IPS-18c (cell line): ENCODE results near the gene ARID4B.
"Not testable (repeated sequence)": the region's sequence is repeated elsewhere in the genome, so short reads cannot be mapped to it uniquely, and the experiment has no call there.

ENCODE experiments used
- H3K4me3 ChIP-seq: 2 replicates; pipeline ENCODE4 v1.7.0; 2013; ENCODE audit warnings: low read depth, mild to moderate bottlenecking, low read length, moderate library complexity; ENCODE audit not compliant: insufficient read depth
- H3K9me3 ChIP-seq: one replicate; pipeline ENCODE4 v1.6.1; 2013; ENCODE audit warnings: mild to moderate bottlenecking, low read length, moderate library complexity; ENCODE audit not compliant: control insufficient read depth, insufficient read depth

Gene ARID4B

DNA sequence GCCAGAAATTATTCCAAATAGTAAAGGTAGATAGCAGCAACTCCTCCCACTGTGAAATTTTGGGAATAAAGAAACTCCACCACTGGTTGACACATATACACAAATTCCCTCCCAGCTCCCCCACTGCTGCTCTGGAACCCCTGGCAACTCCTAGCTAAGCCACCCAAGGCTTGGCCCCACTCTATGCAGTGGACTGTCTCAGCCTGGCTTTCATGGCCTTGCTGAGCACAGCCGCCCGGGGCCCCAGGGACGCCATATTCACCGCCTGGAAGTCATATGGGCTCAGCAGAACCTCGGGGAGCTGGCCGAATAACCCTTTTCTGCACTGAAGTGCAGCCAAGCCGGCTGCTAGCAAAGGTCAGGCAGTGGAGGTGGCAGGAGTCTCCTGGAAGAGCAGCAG is 151.5 kb downstream of the ARID4B start:
- Histone ChIP-seq H3K9me3 (no peaks in the 10 kb centered on the region), H3K4me3 (no peak overlapping the region)

- no peak overlapping the region for H3K4me3 ChIP-seq
- no peaks in the 10 kb centered on the region for H3K9me3 ChIP-seq
Measured at GRCh38 chr1:235169986-235170385, 158.0 kb downstream of the ARID4B start.

GRCh38 chr1:235168375-235168774 is 159.6 kb downstream of the ARID4B start:
- H3K9me3 ChIP-seq = no peaks in the 10 kb centered on the region

GRCh38 chr1:235161685-235162327 is 166.2 kb downstream of the ARID4B start:
- Histone ChIP-seq H3K9me3 (no peaks in the 10 kb centered on the region), H3K4me3 (peak overlapping the region; percentile 69)

More at GRCh38 chr1:235168375-235168774, 159.6 kb downstream of the ARID4B start:
- H3K4me3 ChIP-seq = no peak overlapping the region

GRCh38 chr1:235160957-235161684 is 166.9 kb downstream of the ARID4B start, which contains the start of gene RBM34:
RBM34 (minus strand) TSS chr1:235161250; CDS start chr1:235161226, 24 bp downstream.
- Histone ChIP-seq H3K4me3 (peak within 1 kb of the TSS; percentile 69), H3K9me3 (no peaks in the 10 kb centered on the region)

GRCh38 chr1:235160383-235160956 is 167.5 kb downstream of the ARID4B start:
- Histone ChIP-seq H3K9me3 (no peaks in the 10 kb centered on the region), H3K4me3 (peak overlapping the region; percentile 69)

- H3K4me3 ChIP-seq = not testable (repeated sequence)
Measured at GRCh38 chr1:235159930-235160329, 168.0 kb downstream of the ARID4B start.

GRCh38 chr1:235159284-235159683 is 168.7 kb downstream of the ARID4B start:
- H3K9me3 ChIP-seq, H3K4me3 ChIP-seq: not testable (repeated sequence)

More at GRCh38 chr1:235159930-235160329, 168.0 kb downstream of the ARID4B start:
- H3K9me3 ChIP-seq = not testable (repeated sequence)

DNA sequence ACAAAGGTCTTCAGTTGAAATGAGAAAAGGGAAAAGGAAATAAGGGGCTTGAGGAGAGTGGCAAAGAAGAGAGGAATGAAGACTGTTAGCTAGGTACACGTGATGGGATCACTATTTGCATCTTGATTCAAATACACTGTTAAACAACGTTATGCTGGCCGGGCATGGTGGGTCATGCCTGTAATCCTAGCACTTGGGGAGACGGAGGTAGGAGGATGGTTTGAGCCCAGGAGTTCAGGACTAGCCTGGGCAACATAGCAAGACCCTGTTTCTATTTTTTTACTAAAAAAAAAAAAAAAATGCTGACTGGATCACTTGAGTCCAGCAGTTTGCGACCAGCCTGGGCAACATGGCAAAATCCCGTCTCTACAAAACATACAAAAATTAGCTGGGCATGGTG is 169.3 kb downstream of the ARID4B start:
- no peak overlapping the region for H3K4me3 ChIP-seq
- H3K9me3 ChIP-seq = no peaks in the 10 kb centered on the region

- Histone ChIP-seq H3K9me3 (no peaks in the 10 kb centered on the region), H3K4me3 (no peak overlapping the region)
Measured at GRCh38 chr1:235157150-235157549, 170.8 kb downstream of the ARID4B start.

DNA sequence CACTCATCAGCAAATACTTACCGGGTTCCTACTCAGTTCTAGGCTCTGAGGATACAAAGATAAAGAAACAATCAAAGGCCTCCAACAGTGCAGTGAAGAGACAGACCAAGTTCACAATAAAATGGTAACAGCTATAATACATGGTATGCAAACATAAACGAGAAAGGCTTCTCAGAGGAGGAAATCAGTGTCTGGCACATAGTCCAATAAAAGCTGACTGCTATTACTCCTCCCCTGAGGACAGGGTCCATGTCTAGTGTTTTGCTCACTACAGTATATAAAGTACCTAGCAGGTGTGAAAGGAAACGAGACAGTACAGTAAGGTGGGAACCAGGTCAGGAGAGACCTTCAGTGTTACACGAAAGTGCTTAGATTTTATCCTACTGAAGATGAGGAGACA is 171.2 kb downstream of the ARID4B start:
- H3K4me3 ChIP-seq = no peak overlapping the region

DNA sequence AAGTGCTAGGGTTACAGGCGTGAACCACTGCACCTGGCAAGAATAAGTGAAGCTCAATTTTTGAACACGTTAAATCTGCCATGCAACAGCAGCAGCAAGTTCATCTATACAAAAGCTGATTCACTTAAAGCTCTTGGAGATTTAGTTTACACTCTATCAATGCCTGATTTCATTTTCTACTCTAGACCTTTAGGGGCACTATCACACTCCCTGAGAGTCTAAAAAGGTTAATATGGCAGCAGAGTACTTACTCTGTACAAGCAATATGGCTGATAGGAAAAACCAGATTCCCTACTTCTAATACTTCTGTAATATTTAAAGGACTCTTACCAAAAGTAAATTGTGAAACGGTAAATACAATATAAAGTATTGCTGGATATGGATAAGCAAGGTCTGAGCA is 171.7 kb downstream of the ARID4B start:
- no peak overlapping the region for H3K4me3 ChIP-seq
- no peaks in the 10 kb centered on the region for H3K9me3 ChIP-seq

More for the DNA sequence above, 171.2 kb downstream of the ARID4B start:
- no peaks in the 10 kb centered on the region for H3K9me3 ChIP-seq

DNA sequence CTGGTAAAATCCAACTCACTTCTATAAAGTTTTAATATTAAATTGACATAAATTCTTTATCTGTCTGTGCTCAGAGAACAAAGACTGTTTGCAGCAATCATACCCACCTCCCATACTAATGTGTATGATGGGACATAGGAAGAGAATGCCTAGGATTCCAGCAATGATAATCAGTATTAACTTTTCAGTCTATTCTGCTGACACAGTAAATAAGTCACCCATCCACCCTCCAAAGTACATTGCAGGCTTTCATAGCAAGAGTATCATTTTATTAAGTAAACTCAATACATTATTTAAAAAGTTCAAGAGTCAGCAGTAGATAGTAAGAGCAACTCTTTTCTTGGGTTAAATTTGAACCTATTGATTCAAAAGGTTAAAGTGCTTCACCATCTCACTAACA is 175.7 kb downstream of the ARID4B start:
- Histone ChIP-seq H3K9me3 (no peaks in the 10 kb centered on the region), H3K4me3 (no peak overlapping the region)

DNA sequence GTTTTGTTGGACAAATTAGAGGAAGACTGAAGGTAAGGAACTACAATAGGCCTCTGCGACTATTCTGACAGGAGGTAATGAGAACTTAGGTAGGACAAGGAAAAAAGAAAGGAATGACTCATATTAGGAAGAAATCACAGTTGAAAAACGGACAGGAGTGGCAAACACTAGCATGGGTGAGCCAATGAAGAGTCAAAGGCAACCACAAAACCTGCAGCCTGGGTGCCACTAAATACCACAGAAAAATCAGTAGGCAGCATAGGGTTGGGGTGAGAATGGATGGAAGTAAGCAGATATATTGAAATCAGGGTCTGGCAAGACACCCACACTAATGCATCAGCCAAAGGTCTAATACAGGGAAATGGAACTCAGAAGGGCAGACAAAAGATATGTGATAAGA is 176.9 kb downstream of the ARID4B start:
- no peak overlapping the region for H3K4me3 ChIP-seq
- H3K9me3 ChIP-seq = no peaks in the 10 kb centered on the region

DNA sequence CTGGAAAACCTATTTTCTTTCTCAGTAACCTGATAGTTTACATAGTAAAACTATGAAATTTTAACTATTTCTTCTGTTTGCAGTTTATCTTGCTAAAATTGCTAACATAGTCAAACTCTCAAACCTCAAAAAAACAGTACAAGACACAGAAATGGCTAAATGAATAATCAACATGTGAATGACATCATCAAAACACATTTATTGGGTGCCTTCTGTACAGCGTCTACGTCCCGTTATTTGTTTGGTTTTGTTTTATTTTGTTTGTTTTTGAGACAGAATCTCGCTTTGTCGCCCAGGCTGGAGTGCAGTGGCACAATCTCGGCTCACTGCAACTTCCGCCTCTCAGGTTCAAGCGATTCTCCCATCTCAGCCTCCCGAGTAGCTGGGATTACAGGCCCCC is 178.2 kb downstream of the ARID4B start:
- Histone ChIP-seq H3K4me3 (no peak overlapping the region), H3K9me3 (no peaks in the 10 kb centered on the region)

DNA sequence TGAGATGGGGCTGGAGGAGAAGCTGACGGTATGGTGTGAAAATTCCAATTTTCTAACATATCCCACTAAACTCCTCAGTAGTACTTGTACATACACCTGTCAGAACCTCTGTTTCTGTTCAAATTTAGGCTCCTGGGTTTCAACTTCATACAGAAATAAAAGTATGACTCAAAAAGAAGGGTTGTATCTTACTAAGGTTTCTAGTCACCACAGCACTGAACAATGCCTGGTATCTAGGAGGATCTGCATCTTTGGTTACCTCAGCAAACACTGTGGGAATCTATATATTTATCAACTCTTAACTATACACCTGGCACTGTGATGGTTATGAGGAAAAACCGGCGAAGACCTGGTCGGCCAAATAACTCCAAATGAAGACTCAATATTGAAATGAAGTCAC is 180.7 kb downstream of the ARID4B start:
- H3K4me3 ChIP-seq = no peak overlapping the region

DNA sequence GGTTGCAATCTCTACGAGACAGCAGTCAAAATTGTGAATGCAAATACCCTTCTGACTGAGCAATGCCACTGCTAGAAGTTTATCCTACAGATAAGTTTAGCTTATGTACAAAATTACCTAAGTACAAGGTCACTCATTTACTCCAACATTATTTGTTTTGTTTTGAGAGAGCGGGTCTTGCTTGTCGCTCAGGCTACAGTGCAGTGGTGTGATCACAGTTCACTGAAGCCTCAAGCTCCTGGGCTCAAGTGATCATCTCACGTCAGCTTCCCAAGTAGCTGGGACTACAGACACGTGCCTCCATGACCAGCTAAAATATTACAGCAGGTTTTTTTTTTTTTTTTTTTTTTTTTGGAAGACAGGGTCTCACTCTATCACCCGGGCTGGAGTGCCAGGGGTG is 182.3 kb downstream of the ARID4B start:
- Histone ChIP-seq H3K9me3 (no peaks in the 10 kb centered on the region), H3K4me3 (no peak overlapping the region)

More for the DNA sequence above, 180.7 kb downstream of the ARID4B start:
- H3K9me3 ChIP-seq = no peaks in the 10 kb centered on the region

DNA sequence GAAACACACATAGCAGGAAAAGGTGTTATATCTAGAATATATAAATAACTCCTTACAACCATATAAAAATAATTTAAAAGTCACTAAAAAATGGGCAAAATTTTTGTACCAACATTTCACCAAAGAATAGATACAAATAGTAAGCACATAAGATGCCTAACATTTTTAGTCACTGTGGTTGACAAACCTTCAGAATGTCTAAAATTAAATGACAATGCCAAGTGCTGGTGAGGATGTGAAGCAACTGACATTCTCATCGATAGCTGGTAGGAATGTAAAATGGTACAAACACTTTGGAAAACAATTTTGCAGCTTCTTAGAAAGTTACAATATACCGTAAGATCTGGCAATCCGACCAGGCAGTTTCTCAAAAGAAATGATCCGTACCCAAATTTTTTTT is 185.0 kb downstream of the ARID4B start:
- Histone ChIP-seq H3K4me3 (no peak overlapping the region), H3K9me3 (no peaks in the 10 kb centered on the region)
